ENCODE measurements around the gene LRRC23. TPM values are rescaled to one million over a fixed set of nuclear protein-coding genes. Genes with fewer than 3 reads are reported as not detected.

Gene LRRC23
- polyA plus RNA-seq, 1 of the 3 experiments (the other 2 are of a cell fraction) = 11.9 TPM

DNA sequence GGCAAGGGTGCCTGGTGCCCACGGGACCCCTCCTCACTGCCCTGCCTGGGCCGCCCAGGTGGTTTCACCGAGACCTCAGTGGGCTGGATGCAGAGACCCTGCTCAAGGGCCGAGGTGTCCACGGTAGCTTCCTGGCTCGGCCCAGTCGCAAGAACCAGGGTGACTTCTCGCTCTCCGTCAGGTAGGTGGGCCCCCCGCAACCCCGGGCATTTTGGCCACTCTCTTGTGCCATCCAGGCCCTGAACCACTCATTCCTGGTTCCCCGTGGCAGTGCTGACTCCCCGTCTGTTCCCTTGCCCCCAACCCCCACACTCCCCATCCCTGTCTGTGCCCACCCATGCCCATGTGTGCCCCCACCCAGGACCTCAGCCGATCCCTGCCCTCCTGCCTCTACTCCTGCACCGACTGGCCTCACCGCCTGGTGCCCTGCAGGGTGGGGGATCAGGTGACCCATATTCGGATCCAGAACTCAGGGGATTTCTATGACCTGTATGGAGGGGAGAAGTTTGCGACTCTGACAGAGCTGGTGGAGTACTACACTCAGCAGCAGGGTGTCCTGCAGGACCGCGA is 47.0 kb downstream of the LRRC23 start:
- CTCF ChIA-PET = interaction anchor here (0.8 to 1.9 kb wide), 4 partner anchors 11 to 160 kb away, joined by 3 to 7 read pairs (median 6); no protein-coding TSS in a partner anchor
- WGBS (ENCODE audit: low lambda C conversion rate) = 84% methylated on average over 12 of the region's 20 CpGs
- no peaks in the 10 kb centered on the region for H3F3A ChIP-seq (replicated peaks; ENCODE audit: insufficient read depth)

DNA sequence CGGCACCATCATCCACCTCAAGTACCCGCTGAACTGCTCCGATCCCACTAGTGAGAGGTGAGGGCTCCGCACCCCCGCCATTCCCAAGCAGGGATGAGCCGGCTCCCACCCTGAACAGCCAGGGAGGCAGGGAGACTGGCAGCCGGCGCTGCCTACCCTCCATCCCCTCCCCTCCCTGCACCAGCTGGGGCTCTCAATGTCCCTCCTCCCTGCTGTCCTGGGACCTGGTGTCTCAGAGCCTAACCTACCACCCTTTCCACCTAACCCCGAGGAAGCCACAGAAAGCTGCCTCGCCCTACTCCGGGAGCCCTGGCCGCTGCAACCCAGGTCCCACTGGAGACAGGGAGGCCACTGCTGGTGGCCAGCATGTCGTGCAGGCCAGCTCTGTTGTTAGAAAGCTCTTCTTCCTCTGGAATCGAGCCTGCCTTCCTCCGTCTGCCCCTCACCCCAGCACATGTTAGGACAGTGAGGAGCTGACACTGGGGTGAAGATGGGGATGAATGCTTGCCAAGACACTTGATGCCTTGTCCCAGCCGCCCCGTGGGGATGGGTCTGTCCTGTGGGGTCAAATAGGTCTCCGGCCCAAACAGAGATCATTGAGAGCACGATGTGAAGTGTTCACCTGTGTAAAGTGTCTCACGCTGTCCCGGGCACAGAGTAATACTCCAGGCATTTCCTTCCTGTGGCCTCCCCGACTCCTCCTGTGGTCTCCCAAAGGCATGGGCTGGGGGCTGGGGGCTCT is 47.7 kb downstream of the LRRC23 start:
- WGBS (ENCODE audit: low lambda C conversion rate) = 89% methylated on average over 13 of the region's 22 CpGs
- CTCF ChIA-PET = interaction anchor here (0.9 to 1.9 kb wide), 3 partner anchors 10 to 14 kb away, joined by 4 to 7 read pairs (median 7); no protein-coding TSS in a partner anchor

More for the DNA sequence above, 47.0 kb downstream of the LRRC23 start:
- Histone ChIP-seq H3K36me3 (replicated peaks in 1 of 2; ENCODE audit: control insufficient read depth in 1 of 2, insufficient read depth in 2 of 2, low read length in 1 of 2) (peaks cover 0 to 3% of the 10 kb centered on the region in 2 experiments), H3K4me1 (ENCODE audit: control insufficient read depth in 1 of 2, insufficient read depth in 2 of 2, low read depth in 1 of 2, low read length in 1 of 2) (no peaks in the 10 kb centered on the region), H3K9ac (no peak overlapping the region), H3K9me2 (no peaks in the 10 kb centered on the region), H3K4me3 (ENCODE audit: low read depth in 2 of 2, low read length in 1 of 2) (no peak overlapping the region), H2AFZ (ENCODE audit: low read depth) (no peak overlapping the region), H3K4me2 (no peak overlapping the region), H3K9me3 (no peaks in the 10 kb centered on the region), H3K79me2 (ENCODE audit: insufficient read depth) (no peaks in the 10 kb centered on the region), H3K27ac (ENCODE audit: low read depth in 2 of 2, low read length in 1 of 2) (no peak overlapping the region), H3K27me3 (ENCODE audit: insufficient read depth) (no peaks in the 10 kb centered on the region), H4K20me1 (ENCODE audit: insufficient read depth) (no peaks in the 10 kb centered on the region)
- POLR2A ChIA-PET = no interaction called here
- TF ChIP-seq ELF1 (IDR thresholded peaks at IDR 0.05) = no peak
- TF ChIP-seq, protein P1, sequence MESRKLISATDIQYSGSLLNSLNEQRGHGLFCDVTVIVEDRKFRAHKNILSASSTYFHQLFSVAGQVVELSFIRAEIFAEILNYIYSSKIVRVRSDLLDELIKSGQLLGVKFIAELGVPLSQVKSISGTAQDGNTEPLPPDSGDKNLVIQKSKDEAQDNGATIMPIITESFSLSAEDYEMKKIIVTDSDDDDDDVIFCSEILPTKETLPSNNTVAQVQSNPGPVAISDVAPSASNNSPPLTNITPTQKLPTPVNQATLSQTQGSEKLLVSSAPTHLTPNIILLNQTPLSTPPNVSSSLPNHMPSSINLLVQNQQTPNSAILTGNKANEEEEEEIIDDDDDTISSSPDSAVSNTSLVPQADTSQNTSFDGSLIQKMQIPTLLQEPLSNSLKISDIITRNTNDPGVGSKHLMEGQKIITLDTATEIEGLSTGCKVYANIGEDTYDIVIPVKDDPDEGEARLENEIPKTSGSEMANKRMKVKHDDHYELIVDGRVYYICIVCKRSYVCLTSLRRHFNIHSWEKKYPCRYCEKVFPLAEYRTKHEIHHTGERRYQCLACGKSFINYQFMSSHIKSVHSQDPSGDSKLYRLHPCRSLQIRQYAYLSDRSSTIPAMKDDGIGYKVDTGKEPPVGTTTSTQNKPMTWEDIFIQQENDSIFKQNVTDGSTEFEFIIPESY (IDR thresholded peaks at IDR 0.05; ENCODE audit: borderline replicate concordance, low read depth) = no peak
- TF ChIP-seq TAF1 (IDR thresholded peaks at IDR 0.05; ENCODE audit: borderline replicate concordance, low read depth, low read length) = no peak
- TF ChIP-seq NFIC (IDR thresholded peaks at IDR 0.05; ENCODE audit: borderline replicate concordance) = no peak
- TF ChIP-seq, protein P2, sequence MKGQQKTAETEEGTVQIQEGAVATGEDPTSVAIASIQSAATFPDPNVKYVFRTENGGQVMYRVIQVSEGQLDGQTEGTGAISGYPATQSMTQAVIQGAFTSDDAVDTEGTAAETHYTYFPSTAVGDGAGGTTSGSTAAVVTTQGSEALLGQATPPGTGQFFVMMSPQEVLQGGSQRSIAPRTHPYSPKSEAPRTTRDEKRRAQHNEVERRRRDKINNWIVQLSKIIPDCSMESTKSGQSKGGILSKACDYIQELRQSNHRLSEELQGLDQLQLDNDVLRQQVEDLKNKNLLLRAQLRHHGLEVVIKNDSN (IDR thresholded peaks at IDR 0.05; ENCODE audit: borderline replicate concordance, low read depth) = no peak
- TF ChIP-seq RFX5 (IDR thresholded peaks at IDR 0.05; ENCODE audit: low read length) = no peak
- TF ChIP-seq EZH2phosphoT487 (IDR thresholded peaks at IDR 0.05; ENCODE audit: borderline replicate concordance, low read depth) = no peak
- TF ChIP-seq, protein P3, sequence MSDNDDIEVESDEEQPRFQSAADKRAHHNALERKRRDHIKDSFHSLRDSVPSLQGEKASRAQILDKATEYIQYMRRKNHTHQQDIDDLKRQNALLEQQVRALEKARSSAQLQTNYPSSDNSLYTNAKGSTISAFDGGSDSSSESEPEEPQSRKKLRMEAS (IDR thresholded peaks at IDR 0.05; ENCODE audit: low read depth) = no peak
- no peak for TF ChIP-seq EP300 (IDR thresholded peaks at IDR 0.05; ENCODE audit: borderline replicate concordance in 1 of 2, low read depth in 1 of 2, low read length in 1 of 2)
- no peak for TF ChIP-seq SIN3A (IDR thresholded peaks at IDR 0.05; ENCODE audit: borderline replicate concordance, low read depth, low read length)
- DNase-seq = peak; percentile 18

More for the DNA sequence above, 47.7 kb downstream of the LRRC23 start:
- no peaks in the 10 kb centered on the region for H3K9me2 ChIP-seq
- H3K27ac ChIP-seq (ENCODE audit: low read depth in 2 of 2, low read length in 1 of 2) = no peak overlapping the region
- H3F3A ChIP-seq (replicated peaks; ENCODE audit: insufficient read depth) = no peaks in the 10 kb centered on the region
- no peaks in the 10 kb centered on the region for H3K79me2 ChIP-seq (ENCODE audit: insufficient read depth)
- no peaks in the 10 kb centered on the region for H3K36me3 ChIP-seq (replicated peaks in 1 of 2; ENCODE audit: control insufficient read depth in 1 of 2, insufficient read depth in 2 of 2, low read length in 1 of 2)
- no peaks in the 10 kb centered on the region for H3K9me3 ChIP-seq
- no peak overlapping the region for H3K4me3 ChIP-seq (ENCODE audit: low read depth in 2 of 2, low read length in 1 of 2)
- no peak overlapping the region for H3K9ac ChIP-seq
- H4K20me1 ChIP-seq (ENCODE audit: insufficient read depth) = no peaks in the 10 kb centered on the region
- H3K4me2 ChIP-seq = no peak overlapping the region
- TF ChIP-seq EP300 (IDR thresholded peaks at IDR 0.05; ENCODE audit: borderline replicate concordance in 1 of 2, low read depth in 1 of 2, low read length in 1 of 2) = no peak
- TF ChIP-seq FOXJ3 (CRISPR knock-in tag; IDR thresholded peaks at IDR 0.05) = no peak
- TF ChIP-seq TEAD4 (IDR thresholded peaks at IDR 0.05; ENCODE audit: borderline replicate concordance, insufficient read depth) = no peak
- DNase-seq = peak; percentile 17
- POLR2A ChIA-PET = no interaction called here
- H3K27me3 ChIP-seq (ENCODE audit: insufficient read depth) = no peaks in the 10 kb centered on the region
- H3K4me1 ChIP-seq (ENCODE audit: control insufficient read depth in 1 of 2, insufficient read depth in 2 of 2, low read depth in 1 of 2, low read length in 1 of 2) = no peaks in the 10 kb centered on the region
- H2AFZ ChIP-seq (ENCODE audit: low read depth) = no peak overlapping the region
